GM12891 (cell line): Measurements from ENCODE around the gene OXGR1.

Source experiments
- POLR2A ChIP-seq: IDR thresholded peaks from 2 replicates; pipeline ENCODE4 v1.6.1; 2011; ENCODE audit warnings: low read depth, low read length, control low read depth
- POLR2AphosphoS5 ChIP-seq: IDR thresholded peaks from 2 replicates; pipeline ENCODE4 v1.6.1; 2011; ENCODE audit warnings: low read depth, low read length, control low read depth
- TAF1 ChIP-seq: IDR thresholded peaks from 2 replicates; pipeline ENCODE4 v1.6.1; 2011; ENCODE audit warnings: low read depth, low read length, control low read depth

DNA sequence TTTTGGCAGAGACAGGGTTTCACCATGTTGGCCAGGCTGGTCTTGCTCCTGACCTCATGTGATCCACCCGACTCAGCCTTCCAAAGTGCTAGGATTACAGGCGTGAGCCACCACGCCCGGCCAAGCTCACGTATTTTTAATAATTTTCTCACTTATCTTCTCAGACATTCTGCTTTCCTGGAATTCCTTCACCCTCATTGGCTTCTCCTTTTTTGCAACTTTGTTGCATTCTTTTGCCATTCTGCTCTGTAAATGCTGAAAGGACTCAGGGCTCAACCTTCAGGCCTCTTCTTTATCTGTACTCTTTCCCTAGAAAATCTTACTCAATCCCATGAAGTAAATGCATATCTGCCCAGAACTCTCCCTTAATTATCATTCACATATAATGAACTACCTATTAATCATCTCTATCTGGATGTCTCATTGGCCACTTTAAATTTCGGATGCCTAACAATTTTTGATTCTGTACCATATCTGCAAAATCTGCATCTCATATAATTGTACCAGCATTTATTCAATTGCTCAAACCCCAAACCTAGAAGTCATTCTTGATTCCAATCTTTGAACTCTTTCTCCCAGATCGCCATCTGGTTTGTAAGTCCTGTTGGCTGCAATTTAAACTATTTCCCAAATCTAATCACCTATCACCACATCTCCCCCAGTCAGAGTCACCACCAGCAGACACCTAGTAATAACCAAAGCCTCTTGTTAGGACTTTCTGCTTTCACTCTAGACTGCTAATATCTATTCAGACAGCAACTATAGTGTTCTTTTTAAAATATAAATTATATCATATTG, 18.2 kb upstream of the OXGR1 start:
- TF ChIP-seq POLR2AphosphoS5: no peak
- no peak for TF ChIP-seq POLR2A
- TF ChIP-seq TAF1: no peak
